SK-N-SH treated with all-trans-retinoic acid at 6 μM for 48 hours (cell line): ENCODE results near the gene GRM2.

Experiments
- OSR1 ChIP-seq: fragments of 250-450 bp; sonication (Bioruptor Pico); IDR thresholded peaks from 2 replicates; pipeline ENCODE4 v1.8.0; 2022; ENCODE audit warnings: moderate library complexity, mild to moderate bottlenecking, inconsistent platforms
- TOX ChIP-seq: fragments of 250-450 bp; sonication (Bioruptor Pico); IDR thresholded peaks from 2 replicates; pipeline ENCODE4 v1.8.0; 2021; ENCODE audit warnings: mild to moderate bottlenecking, moderate library complexity, borderline replicate concordance

GRCh38 chr3:51688206-51688600, 18.7 kb upstream of the GRM2 start:
- TF ChIP-seq TOX (CRISPR knock-in tag) (no peak), OSR1 (CRISPR knock-in tag) (no peak)
